Amygdala (tissue), 56 donors: Measurements from ENCODE around the gene SLC16A5.
A peak's percentile ranks its signal among the peaks of the same experiment; 100 is the strongest.

Experiments
- DNase-seq, 56 donors: peaks; one replicate each; lab custom pipeline; 2025; lab: John Stamatoyannopoulos, UW

The SLC16A5 gene

DNA sequence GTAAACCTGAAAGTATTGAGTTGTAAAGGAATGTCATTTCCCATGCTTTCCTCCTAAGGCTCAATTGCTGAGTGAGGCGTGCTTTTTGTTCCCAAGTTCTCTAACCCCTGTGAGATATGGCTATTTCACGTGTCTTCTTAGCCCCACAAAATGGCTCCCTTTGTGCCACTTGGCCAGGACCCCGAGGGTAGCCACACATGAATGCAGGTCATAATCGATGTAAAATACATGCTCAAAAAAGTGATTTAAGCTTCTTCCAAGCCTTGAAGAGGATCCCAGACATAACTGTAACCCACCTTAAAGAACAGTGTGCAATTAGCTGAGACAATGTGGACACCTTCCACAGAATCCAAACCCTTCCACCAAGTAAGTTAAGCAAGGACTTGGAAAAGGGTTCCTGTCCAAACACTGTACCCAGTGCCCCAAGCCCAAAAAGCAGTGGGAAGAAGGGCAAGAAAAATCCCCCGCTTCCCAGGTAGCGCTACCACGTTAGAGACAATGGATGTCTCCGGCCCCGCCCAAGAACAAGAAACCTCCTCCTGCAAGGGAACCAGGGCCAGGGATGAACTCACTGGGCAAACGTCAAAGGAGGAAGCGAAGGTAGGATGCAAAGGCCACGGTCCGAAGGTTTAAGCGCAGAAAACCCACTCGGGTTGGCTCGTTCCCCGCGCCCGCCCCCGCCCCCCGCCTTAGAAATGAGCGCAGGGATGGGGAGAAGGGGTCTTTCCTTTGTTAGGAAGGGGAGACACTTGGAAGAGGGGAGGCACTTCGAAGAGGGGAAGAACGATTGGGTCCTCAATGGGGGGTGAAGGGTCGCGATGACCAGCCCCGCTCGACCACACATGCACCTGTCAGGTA is 65.4 kb downstream of the SLC16A5 start:
- DNase-seq: peak in 4 of 56 donors; percentile 4 to 49 (median 26)

DNA sequence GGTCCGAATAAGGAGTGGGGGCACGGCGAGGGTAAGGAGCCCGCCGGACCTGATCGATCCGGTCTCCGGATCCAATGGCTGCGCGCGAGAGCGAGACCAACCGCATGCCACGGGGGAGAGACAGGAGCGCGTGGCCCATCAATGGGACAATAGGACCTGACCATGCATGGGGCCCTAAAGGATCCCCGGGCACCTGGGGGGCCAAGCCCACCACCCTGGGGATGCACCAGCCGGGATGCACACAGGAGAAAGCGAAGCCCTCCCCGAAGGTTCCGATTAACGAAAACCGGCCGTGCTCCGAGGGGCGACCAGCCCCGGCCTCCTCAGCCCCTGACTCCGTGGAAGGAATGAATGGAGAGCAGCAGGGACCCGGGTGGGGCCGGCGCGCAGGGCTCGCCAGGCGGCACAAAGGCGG is 66.0 kb downstream of the SLC16A5 start:
- peak in 7 of 56 donors; percentile 16 to 59 (median 43) for DNase-seq

DNA sequence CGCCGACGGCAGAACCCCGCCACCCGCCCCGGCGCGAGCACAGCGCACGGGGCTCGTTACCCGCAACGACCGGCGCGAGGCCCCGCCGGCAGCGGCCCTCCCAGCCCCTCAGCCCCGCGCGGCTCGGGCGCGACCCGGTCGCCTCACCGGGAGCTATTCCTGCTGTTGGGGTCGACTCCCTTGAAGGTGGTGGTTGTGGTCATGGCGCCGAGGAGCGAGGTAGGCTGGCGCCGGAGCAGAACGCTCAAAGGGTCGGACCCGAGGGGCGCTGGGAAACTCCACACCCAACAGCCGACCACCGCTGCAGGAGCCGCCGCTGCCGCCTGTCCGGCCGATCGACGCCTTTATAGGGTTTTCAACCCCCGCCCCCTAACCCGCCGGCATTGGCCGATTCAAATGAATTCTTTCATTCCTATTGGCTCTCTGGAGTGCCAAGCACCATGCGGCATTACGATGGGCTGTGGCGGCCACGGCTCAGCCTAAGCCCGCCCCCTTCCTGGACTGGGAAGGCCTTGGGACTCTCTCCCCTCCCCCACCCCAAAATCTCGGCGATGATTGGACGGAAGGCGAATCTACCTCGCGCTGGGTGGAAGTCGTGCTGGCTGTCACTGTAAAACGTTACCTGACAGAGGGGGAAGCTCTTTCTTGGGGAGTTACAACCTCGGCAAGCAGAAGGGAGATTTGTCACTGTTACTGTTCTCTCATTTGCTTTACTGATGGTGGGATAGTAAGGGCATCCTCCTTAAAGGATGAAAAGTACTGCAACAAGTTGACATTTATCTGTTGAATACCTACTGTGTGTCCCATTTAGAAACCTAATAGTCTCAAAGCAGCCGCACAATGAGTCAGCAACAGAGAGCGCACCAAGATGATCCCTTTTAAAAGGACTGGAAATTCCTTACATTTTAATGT is 66.7 kb downstream of the SLC16A5 start, which contains the start of gene JPT1:
Gene JPT1, minus strand, starts transcription at position 318 of the 912 bp plus-strand sequence. Its CDS starts 115 bp downstream, at position 203.
- DNase-seq: peak; percentile 68 to 98 (median 94)

DNA sequence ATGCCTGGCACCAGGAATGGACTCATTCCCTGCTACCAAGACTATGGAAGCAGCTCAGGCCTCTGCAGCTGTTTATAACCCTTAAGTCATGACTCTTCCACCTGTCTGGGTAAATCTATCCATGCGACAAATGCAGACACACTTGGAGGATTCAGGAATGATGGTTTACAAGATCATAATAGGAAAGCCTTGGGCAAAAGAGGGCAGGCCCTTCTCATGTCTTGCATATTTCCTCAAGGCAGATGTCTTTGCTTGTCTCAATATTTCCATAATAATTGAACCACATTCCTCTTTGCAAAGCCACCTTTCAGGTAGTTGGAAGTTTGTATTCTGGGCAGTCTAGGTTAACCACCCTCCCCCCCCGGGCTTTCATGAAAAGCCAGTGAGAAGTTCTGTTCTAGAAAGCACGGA is 67.4 kb downstream of the SLC16A5 start:
- no peak for DNase-seq
